Kidney glomerular epithelial cell (primary cell): ENCODE measurements around the gene TM9SF1.
A peak's percentile ranks its signal among the peaks of the same experiment; 100 is the strongest.

Experiments used
- DNase-seq: peaks from one replicate; lab custom pipeline; 2025; lab: John Stamatoyannopoulos, UW

The TM9SF1 gene

DNA sequence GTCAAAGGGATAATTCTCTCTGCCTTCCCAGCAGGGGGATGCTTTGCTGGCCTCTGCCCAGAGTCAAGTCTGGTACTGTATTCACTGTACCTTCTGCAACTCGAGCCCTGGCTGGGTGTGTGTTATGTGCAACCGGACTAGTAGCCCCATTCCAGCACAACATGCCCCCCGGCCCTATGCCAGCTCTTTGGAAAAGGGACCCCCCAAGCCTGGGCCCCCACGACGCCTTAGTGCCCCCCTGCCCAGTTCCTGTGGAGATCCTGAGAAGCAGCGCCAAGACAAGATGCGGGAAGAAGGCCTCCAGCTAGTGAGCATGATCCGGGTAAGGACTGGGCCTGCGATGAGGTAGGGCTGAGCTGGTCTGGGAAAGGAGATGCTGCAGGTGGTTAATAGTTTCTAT lies 44.7 kb downstream of the TM9SF1 start:
- DNase-seq = no peak

DNA sequence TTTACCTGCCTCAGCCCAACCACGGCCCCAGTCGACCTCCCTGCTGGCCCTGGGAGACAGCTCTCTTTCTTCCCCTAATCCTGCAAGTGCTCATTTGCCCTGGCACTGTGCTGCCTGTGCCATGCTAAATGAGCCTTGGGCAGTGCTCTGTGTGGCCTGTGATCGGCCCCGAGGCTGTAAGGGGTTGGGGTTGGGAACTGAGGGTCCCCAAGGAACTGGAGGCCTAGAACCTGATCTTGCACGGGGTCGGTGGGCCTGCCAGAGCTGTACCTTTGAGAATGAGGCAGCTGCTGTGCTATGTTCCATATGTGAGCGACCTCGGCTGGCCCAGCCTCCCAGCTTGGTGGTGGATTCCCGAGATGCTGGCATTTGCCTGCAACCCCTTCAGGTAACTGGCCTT lies 45.2 kb downstream of the TM9SF1 start:
- DNase-seq = no peak

DNA sequence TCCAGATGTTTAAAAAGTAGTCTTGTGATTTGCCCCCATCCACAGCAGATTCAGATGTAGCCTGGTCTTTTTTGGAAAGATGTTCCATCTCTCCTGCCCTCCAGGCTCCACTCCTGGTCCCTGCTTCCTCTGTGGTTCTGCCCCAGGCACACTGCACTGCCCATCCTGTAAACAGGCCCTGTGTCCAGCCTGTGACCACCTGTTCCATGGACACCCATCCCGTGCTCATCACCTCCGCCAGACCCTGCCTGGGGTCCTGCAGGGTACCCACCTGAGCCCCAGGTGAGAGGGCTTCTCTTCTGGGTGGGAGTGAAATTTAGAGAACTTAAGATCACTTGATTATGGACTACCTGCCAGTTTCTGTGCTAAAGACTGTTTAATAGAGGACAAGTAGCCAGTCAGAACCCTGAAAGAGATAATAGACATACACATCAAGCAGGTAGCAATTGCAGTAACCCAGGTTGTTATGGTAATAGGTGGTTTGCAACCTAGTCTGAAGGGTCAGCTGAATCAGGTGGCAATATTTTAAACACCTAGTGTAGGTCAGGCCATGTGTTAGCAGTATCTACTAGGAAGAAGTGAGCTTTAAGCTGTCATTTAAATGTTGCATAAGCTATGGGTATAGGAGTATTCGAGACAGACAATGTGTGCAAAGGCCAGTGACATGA lies 45.8 kb downstream of the TM9SF1 start:
- DNase-seq = no peak

DNA sequence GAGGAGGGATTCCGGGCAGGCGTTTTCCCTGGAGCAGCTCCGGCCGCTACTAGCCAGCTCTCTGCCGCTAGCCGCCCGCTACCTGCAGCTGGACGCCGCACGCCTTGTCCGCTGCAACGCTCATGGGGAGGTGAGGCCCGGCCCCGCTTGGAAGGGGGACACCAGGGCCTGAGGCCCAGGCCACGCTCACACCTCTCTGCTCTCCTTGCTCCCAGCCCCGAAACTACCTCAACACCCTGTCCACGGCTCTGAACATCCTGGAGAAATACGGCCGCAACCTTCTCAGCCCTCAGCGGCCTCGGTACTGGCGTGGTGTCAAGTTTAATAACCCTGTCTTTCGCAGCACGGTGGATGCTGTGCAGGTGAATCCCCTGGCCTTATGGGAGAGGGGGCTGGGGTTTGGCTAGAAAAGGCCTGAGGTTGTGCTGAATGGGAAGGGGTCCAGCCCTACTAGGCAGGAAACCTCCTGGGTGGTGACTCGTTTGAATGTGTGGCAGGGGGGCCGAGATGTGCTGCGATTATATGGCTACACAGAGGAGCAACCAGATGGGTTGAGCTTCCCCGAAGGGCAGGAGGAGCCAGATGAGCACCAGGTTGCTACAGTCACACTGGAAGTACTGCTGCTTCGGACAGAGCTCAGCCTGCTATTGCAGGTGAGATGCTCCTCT lies 47.3 kb downstream of the TM9SF1 start:
- no peak for DNase-seq

DNA sequence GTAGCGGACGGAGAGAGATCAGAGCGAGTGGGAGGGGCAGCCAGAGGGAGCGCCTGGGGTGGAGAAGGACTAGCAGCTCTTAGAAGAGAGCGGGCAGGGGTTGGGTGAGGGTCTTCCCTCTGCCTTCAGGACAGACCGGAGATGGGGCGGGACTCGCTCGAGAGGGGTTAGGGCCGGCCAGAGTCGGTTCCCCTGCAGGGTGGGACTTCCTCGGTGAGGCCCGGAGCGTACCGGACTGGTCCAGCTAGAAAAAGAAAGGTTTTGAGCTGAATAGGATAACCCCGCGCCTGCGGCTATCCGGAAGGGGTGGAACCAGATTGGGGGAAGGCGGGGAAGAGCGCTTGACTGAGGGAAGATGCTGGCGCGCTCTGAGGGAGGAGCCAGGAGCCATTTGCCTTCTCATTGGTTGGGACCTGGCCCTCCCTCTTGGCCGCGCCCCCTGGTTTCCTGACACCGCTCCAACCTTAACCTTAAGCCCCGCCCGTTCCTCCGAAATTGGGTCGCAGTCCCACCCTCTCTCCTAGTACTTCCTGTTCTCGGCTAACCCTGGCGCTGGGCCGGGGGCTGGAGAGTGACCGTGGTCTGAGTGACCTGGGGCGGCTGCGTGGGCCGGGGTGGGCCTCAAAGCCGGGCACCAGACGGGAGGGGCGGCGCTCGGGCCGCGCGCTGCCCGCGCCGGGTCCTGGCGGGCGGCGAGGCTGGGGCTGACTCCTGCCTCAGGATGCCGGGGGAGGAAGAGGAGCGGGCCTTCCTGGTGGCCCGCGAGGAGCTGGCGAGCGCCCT lies 48.1 kb downstream of the TM9SF1 start, which contains the start of gene RNF31:
TSS of gene RNF31 (plus strand) at position 521 of the 783 bp plus-strand sequence. CDS start at position 722, 201 bp downstream.
- DNase-seq = peak; percentile 96

DNA sequence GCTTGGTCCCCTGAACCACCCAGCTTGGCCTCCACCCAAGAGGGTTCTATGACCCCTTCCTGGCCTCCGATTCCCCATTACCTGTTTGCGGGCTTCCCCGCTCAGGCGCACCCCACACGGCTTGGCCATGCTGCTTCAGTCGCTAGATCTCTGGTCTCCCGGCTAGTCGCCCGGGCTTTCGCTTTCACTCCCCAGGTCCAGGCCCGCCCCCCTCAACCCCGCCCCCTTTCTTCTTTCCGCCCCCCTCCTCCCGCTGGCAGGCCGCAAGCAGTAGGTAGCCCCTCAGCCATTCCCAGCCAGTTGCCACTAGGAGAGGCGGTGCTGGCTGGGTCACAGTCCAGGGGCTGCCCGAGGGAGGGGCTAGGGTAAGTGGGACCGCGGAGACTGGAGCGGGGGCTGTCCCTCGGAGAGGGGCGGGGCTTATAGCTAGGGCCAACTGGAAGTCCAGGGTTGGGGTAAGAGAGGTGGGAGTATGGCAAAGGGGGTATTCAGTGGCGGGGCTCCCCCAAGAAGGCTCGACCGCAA lies 48.7 kb downstream of the TM9SF1 start, which contains the start of gene PSME2:
TSS of gene PSME2 (minus strand) at position 158 of the 525 bp plus-strand sequence. CDS start at position 129, 29 bp downstream.
- DNase-seq = peak; percentile 97

DNA sequence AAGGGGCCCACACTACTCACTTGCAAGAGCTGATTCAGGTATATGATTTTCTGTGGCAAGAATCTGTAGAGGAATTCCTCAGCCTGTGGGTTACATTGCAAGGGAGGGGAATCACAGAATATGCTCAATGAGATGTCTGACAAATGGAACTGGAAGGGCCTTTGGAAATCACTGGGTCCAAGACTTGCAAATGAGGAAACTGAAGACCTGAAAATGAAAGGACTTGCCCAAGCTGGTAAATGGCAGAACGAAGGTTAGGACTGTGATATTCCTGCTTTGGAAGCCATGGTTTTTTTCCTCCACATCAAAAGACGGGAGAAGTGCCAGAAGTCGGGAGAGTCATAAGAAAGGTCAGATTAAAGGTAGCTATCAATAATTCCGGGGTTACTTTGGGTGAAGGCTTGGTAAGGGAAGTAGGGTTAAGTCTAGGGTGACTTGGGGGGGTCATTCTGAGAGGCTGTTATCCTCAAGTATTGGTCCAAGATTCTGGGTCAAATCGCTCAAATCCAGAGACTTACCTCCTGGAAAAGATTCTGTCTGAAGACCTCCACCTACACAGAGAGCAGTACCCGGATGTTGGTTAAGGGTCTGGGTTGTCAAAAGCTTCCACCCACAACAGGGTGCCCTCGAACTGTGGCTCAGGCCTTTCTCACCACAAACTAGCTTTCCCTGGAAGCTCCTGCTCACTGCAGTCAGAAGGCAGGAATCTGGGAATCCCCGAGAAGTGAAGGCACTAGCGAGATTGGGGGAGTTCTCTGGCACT lies 49.4 kb downstream of the TM9SF1 start:
- DNase-seq = peak; percentile 84

DNA sequence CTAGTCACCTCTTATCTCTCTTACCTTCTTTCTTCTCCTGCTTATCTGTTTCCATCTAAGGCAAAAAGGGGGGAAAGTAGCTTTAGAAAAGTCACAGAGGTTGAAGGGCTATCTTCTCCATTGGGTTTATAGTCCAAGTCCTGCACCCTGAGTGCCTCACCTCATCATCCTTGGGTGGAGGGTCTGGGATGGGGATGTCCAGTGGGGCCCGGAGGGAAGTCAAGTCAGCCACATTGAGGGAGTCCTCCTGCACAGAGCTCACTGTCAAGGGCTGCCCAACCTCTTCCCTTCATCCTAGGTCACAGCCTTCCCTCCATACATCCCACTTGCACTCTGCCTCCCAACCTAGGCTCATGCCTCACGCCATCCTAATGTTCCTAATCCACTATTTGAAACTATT lies 50.0 kb downstream of the TM9SF1 start:
- no peak for DNase-seq

DNA sequence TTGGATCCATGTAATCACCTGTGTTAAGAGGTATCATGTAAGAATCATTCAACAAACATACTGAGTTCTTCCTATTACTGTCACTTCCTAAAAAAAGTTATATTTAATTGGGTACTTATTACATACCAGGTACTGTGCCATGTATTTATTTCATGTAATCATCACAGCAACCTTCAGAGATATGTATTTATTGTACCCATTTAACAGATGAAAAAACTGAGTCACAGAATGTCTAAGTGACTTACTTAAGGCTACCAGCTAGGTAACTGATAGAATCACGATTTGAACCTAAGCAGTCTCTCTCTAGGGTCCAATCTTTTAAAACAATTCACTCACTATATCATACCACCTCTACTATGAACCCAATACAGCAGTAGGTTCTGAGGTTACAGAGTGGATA lies 50.8 kb downstream of the TM9SF1 start:
- no peak for DNase-seq

DNA sequence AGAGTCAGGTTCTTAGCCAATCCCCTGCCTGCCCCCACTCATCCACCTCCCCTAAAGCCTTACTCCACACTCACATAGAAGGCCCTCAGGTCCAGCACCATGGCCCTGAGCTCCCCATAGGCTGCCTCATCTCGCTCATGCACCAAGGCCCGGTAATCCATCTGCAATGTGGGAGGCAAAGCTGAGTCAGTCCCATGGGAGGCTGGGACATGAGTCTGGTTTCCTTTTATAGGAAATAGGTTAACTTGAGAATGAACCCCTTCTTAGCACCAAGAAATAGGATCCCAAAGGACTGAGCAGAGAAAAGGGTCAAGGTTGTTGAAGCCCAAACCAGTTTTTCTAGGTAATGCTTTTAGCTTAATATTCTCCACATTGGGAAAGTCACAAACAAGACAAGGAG lies 51.7 kb downstream of the TM9SF1 start:
- DNase-seq = no peak

DNA sequence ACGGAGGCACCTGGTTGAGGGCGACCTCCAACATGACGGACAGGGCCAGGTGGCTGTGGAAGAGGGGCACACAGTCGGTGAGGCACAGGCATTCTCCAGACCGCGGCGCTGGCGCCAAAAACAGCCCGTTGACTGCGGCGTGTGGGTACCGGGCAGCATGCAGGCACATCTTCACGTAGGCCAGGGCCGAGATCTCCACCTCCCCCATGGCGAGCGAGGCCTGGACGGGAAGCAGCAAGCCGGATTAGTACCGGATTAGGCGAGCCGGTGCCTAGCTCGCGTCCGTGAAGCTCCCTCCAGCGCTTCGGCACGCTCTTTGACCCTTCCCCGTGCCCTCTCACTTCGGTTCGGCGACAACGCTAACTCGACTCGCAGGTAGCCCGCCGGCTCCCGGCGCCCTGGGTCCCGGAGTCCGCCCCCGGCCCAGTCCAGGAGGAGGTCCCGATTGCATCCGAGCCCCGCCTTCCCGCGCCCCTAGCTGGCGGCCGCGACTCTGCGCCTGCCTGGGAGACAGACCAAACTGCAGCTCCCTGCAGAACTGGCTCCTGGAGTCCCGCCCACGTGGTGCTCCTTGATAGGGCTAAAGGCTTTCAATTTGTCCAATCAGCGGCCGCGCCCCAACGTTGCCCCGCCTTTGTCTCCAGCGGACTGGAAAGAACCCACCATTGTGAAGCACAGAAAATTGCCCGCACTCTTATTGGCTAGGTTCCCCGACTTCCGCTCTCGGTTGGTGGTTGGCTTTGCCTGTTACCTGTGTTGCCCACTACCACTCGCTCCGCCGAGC lies 54.0 kb downstream of the TM9SF1 start, which contains the start of gene EMC9:
TSS of gene EMC9 (minus strand) at position 495 of the 784 bp plus-strand sequence. CDS start at position 208, 287 bp downstream.
- DNase-seq = peak; percentile 100

DNA sequence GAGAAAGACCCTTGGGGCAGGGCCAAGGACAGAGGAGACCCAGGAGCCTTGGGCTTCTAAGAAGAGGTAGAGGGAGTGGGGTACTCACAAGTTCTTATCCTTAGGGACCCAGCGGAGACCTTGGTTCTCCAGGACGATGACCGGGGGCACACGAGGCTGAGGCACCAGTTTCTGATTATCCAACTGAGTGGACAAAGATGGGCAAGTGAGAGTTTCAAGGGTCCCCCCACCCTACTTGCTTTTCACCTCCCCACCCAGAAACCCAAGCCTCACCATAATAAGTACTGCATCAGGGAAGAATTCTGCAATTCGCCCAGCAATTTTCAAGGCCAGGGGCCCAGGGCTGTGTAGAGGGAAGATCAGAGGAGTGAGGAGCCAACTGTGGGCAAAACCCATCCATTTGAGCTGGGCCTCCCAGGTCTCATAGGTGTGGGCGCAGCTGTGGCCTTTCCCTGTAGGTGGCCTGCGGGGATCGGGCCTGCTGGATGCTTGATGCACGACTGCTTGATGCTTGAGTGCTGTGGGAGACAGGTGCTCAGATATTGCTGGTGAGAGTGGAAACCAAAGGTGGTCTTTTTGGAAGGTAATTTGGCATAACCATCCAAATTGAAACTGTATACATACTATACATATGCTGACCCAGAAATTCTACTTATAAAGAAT lies 55.8 kb downstream of the TM9SF1 start:
- DNase-seq = no peak
